Middle frontal gyrus (tissue), 1 donor: ENCODE measurements around the gene FLVCR2.

ENCODE experiments used
- DNase-seq: peaks from one replicate; pipeline ENCODE4 v3.0.0-alpha.2; 2015; ENCODE audit warnings: low spot score; ENCODE audit errors: extremely low spot score

The FLVCR2 gene, protein sequence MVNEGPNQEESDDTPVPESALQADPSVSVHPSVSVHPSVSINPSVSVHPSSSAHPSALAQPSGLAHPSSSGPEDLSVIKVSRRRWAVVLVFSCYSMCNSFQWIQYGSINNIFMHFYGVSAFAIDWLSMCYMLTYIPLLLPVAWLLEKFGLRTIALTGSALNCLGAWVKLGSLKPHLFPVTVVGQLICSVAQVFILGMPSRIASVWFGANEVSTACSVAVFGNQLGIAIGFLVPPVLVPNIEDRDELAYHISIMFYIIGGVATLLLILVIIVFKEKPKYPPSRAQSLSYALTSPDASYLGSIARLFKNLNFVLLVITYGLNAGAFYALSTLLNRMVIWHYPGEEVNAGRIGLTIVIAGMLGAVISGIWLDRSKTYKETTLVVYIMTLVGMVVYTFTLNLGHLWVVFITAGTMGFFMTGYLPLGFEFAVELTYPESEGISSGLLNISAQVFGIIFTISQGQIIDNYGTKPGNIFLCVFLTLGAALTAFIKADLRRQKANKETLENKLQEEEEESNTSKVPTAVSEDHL

DNA sequence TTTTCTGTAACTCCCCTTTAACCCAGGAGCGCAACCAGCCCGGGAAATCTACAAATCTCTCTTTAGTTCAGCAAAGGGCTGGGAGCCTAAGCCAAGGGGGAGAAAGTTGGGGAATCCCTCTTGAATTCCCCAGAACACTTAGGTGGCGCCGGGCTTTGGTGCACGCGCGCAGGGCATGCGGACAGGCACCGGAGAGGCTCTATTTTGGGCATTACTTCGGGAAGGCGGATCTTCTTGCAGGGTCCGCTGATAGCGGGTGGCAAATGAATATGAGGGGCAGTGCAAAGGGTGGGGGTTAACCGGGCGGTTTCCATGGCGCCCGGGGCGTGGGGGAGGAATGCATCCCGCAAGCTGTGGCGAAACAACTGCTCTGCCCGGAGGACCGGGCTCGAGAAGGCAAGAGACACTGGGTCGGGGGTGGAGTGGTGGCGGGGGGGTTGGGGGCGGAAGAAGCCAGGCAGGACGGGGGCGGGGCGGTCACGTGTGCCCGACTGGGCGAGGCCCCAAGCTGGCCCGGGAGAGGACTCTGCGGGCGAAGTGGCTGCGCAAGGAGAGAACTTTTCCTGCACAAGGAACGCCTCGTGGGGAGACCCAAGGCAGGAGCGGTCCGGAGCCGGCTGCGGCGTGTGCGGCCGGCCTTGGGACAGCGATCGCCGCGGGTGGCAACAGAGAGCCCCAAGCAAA is at the start of gene FLVCR2:
Gene FLVCR2, plus strand, starts transcription at position 519 of the 684 bp plus-strand sequence. CDS start 353 bp downstream, outside the sequence.
- no peak for DNase-seq

DNA sequence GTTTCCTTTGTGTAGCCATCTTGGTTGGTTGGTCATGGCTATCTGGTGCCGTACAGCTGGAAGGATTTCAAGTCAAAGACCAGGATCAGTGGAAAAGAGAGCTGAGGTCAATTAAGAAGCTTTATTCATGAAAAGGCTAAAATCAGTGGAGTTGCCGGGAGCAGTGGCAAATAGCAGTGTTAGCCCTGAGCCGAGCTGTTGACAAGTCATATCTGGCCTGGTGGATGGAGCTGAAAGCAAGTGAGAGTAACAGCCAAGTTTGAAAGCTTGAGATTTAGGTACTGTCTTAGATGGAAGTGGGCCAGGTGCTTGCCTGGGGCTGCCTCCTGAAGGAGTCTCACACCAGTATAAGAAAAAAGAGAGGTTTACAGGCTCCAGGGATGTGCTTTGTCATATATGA is 47.2 kb upstream of the FLVCR2 start:
- DNase-seq = no peak

DNA sequence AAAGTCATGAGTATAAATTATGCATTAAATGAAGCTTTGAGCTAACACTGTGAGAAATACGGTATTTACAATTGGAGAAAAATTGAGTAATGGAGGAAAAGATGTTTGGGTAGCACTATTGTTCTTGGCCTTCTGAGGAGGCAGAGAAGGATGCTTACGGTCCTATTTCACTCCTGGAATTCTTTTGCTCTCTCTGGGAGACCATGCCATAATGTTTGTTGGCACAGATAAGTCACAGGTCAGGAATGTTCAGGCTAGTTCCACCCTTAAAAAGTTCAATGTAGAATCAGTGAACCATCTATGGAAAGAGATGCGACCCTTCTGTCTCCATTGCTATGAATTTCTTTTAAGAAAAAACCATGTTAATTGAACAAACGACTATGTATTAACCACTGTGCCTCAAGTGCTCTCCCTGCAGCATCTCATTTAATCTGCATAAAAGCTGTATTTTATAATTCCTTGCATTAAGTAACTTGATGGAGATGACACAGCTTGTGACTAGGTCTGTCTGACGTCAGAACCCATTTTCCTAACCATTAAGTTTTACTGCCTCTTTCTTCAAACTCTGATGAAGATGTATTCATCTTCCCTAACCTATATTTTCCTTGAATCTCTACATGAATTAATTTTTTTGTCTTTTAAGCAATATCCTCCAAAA is 46.6 kb upstream of the FLVCR2 start:
- DNase-seq = no peak

DNA sequence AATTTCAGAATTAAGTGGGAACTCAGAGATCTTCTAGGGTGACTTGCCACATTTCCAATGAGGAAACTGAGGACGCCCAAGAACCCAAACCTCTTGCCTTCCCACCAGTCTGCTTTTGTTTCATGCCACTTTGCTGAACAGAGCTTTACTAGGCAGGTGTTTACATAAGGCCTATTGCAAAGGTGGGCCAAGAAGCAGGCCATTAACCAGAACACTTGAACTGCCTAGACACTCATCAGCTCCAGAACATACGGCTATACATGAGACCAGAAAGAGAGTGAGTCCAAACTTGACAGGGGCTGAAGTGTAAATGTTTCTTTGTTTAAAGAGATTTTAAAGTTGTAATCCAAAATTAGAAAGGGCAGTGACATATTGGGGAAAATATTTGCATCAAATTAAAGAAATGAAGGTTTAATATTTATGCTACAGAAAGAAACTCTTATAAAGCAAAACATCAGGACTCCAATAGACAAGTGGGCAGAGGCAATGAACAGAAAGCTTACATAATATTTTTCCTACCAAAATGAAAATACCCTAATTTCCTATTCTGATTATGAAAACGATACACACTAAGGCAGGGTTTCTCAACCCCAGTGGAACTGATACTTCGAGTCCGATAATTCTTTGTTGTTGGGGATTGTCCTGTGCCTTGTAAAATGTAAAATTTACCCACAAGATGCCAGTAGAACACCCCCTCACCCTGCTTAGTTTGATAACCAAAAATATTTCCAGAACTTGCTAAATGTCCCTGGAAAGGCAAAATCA is 44.4 kb upstream of the FLVCR2 start:
- no peak for DNase-seq

DNA sequence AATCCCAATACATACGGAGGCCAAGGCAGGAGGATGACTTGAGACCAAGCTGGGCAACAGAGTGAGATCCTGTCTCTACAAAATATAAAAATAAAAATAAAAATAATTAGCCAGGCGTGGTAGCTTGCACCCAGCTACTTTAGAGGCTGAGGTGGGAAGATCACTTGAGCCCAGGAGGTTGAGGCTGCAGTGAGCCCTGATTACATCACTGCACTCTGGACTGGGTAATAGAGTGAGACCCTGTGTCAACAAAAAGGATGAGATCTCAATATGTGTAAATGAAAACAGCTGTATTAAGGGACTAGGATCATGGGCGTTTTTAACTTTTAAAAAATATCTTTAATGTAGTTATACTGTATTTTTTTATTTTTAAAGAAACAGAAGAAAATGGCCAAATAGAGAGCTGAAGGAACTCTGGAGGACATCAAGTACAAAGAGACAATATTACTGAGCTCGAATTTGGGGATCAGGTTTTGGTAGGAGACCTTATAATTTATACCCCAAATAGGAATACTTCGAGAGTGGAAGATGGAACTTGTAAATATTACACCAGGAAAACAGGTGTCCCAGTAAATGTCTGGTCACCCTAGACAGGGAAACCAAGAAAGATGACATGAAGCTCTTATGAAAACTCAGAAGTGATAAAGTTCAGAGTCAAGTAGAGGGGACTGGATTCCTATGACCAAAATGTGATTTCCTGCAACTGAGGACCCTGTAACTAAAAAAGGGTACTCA is 43.1 kb upstream of the FLVCR2 start:
- no peak for DNase-seq

DNA sequence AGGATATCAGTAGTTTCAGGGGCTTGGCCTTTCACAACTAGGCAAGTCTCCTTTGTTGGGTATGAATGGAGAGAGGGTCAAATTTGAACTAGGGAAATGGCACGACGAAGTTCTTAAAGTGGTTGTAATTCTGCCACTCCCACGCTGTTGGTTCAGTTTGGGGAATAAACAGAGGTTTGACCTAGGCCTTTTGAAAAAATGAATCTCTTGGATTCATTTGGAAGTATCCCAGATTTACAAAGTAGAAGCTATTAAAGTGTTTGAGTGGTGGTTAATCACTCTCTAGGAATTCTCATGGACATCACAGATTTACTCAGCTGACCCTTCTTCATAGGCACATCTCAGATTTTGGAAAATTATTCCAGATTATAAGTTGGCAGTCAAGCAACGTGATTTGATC is 41.3 kb upstream of the FLVCR2 start:
- DNase-seq = no peak

DNA sequence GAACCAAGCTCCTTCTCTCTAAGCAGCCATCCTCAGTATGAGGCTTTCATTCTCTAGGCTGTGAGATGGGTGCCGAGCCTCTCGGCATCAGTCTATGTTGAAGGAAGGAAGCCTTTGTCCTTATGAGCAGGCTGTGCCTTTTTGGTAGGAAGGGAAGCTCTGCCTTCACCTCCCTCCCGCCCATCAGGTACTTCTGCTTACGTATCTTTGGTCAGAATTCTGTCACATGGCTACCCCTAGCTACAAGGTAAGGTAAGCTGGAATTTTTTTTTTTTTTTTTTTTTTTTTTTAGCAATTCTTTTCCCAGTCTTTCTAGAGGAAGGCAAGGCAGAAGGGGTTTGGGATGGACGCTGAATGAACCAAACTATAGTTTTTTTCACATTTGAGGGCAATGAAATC is 39.3 kb upstream of the FLVCR2 start:
- no peak for DNase-seq

DNA sequence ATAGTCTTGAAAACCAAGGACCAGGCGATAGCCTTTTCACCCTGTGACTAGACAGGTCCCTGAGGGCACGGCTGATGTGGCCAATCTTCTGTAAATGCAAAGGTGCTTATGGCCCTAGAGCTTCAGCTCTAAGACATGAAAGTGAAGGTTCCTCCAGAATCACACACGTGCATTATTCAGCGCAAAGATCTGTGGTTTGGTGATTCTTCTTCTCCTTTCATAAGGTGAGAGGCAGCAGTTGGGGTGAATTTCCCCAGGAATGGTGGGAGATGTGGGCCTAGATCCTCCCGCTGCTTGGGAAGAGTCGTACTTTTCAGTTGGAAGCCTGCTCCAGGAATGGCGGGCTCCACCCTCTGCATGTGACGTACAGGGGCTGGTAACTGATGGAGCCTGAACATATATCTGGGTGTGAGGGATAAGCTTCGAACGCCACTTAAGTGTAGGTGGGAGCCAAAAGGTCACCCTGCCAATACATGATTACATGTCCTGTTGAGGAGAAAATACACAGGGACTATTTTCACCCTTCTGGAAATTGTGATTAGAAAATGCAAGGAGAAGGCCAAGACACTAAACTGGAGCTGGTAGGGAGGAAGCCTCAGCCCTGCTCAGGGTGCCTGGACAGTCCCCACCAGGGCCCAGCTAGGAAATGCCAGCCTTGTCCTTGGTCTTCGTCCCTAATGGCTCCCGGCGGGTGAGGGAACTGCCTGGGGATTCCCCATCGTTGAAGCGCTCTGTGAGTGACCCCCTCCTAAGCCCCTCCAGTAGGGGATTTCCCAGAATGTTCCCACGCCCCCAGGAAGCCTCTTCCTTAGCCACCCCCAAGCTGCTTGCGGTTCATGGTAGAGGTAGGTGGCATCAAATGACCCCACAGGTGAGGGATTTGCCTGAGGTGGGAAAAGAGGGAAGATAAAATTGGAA is 38.6 kb upstream of the FLVCR2 start:
- no peak for DNase-seq

DNA sequence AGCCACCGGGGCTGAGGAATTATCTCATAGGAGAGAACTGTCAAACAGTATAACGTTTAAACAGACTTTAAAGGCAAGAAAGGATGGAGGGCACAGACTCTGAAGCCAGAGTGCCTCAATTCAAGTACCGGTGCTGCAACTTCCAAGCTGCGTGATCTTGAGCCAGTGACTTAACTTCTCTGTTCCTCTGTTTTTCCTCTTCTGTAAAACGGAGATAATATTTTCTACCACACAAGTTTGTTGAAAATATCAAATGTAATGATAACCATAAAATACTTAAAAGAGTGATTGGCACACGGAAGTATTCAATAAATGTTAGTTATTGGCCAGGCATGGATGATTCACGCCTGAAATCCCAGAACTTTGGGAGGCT is 38.0 kb upstream of the FLVCR2 start:
- DNase-seq = no peak

DNA sequence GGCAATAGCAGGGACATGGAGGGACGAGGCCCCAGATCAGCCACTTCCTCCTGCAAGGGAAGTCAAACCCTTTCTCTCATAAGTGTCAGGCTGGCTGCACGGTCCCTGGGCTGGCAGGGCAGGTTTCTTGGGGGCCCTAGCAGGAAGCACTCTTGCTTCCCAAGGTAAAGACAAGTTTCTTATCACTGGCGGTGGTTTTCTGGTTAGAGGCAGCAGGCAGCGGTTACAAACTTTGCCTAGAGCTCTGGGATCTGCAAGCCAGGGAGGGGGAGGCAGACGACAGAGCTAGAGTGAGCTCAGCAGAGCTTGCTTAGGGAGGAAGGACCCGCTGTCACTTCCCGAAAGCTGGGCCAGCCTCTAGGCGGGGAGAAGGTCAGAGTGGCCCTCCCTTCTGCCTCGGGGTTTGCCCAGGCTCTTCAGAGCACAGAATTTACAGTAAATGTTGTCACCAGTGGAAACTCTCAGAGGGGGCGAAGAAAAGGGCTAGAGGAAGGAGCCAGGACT is 35.8 kb upstream of the FLVCR2 start:
- no peak for DNase-seq

DNA sequence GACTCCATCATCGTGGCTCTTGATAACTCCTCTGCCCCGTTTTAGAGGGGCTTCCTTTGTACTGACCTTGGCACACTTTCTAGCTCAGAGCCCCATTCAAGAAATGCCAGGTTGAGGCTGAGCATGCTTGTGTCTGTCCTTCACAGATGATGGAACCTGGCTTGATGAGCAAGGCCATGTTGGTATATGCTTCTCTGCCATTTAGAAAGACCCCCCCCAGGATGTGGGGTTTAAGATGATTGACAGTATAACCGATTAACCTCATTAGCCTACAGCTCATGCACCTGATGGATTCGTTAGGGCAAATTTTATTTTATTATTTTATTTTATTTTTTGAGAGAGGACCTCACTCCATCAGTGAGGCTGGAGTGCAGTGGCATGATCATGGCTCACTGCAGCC is 35.2 kb upstream of the FLVCR2 start:
- DNase-seq = no peak

DNA sequence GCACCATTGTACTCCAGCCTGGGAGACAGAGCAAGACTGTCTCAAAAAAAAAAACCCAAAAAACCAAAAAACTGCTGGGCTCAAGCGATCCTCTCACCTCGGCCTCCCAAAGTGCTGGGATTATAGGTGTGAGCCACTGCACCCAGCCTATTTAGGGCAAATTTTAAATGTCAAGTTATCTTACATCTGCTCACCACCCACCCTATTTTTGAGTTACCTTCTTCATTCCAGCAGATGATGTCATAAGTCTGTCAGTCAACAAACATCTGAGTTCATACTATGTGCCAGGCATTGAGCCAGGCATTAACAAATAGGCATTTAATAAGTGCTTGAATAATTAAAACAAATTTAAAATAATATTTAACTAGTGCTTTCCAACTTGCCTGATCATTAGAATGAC is 34.6 kb upstream of the FLVCR2 start:
- DNase-seq = no peak

DNA sequence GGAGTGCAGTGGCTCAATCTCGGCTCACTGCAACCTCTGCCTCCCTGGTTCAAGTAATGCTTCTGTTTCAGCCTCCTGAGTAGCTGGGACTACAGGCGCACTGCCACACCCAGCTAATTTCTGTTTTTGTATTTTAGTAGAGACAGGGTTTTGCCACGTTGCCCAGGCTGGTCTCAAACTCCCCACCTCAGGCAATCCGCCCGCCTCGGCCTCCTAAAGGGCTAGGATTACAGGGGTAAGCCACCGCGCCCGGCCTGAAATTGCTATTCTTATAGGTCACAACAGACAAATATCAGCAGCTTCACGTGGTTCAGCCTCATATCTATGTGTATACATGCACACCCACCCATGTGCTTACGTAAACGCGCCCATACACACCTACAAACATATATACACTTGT is 32.5 kb upstream of the FLVCR2 start:
- DNase-seq = no peak

DNA sequence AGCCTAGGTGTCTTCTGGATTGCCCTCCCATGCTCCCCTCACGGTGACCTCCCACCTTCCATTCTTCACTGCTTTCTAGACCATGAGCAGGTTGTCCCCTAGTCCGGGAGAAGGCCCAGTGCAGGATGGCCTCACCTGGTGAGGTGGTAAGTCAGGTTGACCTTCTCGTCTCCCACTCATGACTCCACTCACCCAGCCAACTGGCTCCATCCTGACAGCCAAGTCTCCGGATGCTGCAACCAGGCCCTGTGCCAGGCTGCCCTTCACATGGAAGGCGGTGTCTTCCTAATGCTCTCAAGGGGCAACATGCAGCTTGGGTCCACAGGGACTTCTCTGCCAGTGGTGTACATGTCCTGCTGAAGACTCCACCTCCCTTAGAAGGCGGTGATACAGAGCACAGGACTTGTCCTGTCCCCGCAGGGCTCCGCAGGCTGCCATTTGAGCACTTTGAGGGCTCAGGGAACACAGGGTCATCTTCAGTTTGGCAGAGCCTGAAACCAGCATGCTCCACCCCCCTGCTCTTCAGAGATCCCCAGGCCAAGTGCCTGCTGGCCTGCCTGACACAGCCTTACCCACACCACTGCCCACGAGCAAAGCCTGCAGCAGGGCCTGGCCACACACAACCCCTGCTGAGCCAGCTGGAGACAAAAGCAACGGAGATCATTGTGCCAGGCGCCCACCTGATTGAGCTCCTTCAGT is 30.7 kb upstream of the FLVCR2 start:
- no peak for DNase-seq

DNA sequence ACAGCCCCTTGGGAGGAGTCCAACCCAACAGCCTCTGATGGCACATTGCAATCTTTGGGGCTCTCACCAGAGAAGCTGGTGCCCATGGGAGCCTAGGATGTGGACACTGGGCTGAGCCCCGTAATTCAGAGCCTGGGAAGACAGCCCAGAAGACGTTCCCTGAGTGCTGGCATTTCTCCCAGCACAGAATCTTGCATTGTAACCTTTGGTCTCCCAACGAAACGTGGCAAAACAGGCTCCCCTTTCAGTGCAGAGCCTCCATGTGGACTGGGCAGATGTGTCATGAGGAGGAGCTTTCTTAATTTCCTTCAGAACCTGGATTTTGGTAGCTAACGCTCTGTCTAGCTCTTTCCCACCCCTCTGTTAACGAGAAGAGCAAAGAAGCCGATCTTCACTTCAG is 29.9 kb upstream of the FLVCR2 start:
- DNase-seq = no peak

DNA sequence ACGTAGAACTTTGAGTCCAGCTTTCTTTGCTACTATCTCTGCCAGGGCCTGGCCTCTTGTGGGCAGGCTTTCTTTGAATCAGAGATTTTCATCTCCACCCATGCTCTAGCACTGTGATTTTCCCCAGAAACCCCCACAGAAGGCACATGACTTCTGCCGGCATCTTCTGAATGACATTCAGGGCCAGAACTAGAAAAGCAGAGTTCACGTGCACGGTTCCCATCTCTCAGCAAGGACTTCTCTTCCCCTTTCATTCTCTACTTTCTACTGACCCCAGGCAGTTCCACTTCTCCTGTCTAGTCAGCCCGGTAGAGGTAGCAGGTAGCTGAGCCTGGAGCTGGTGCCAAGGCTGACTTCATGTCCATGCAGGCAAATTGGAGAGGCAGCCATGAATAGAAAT is 29.3 kb upstream of the FLVCR2 start:
- DNase-seq = no peak

DNA sequence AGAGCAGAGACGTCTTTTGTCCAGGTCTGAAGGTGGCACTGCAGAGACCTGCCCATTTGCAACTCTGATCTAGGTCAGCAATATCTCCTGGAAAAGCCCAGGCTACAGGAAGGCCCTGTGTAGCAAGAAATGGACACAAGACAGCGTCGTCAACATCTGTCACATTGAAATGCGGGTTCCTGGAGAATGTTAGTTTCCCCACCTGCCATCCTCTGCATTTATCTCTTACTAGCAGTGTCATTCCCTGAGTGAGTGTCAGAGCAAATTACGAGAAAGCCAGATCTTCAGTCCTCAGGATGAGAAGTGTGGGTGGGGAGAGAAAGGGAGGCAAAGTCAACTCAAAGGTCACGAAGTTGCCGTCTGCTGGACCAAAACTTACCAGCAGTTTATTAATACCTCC is 27.4 kb upstream of the FLVCR2 start:
- no peak for DNase-seq

DNA sequence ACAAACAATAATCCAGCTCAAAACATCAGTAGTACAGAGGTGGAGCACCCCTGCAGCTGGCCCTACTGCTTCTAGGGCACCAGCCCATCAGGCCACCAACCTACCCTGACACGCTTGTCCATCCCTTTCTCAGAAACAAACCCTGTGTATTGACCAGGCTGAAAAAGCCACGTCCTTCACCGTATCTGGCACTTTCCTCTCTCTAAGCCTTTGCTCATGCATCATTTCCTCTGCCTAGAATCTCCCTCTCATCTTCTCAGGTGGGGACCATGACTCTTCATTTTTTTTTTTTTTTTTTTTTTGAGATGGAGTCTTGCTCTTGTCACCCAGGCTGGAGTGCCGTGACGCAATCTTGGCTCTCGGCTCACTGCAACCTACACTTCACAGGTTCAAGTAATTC is 25.3 kb upstream of the FLVCR2 start:
- DNase-seq = no peak

DNA sequence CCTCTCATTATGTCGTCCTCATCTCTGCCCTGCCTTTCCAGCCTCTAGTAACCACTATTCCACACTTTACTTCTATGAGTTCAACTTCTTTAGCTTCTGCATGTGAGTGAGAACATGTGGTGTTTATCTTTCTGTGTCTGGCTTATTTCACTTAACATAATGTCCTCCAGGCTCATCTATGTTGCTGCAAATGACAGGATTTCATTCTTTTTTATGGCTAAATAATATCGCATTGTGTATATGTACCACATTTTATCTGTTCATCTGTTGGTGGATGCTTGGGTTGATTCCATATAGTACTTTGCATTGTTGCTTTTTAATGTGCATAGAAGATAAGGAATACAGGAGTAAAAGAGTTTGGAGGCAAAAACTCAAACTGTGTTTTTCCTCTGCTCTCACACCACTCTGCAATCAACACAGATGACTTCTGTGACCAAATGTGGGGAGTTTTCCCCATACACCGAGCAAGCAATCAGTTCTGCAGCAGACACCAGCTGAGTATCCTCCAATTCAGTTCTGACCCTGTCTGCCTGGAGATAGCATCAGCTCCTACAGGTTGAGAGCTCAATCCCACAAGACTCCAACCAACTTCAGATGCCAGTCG is 24.6 kb upstream of the FLVCR2 start:
- no peak for DNase-seq
